B cell (primary cell): Measurements from ENCODE around the gene TBC1D22B. TPM values are rescaled to one million over a fixed set of nuclear protein-coding genes. Genes with fewer than 3 reads are reported as not detected.

Experiments used
- ATAC-seq: fragments of 200-7000 bp; cut with Tn5 transposase; one replicate; pipeline ENCODE4 v1.10.0; 2021; ENCODE audit warnings: low read depth, mild to moderate bottlenecking, moderate number of reproducible peaks, moderate library complexity
- CTCF ChIA-PET: fragments of 350-600 bp; sonication (Branson Sonifier 250); formaldehyde crosslinking; loops from one replicate; lab custom pipeline; 2021; ENCODE audit warnings: antibody characterized with exemption, inconsistent platforms; lab: Charles Lee
- POLR2A ChIA-PET: fragments of 350-600 bp; sonication (Branson Sonifier 250); formaldehyde crosslinking; loops from one replicate; lab custom pipeline; 2021; ENCODE audit warnings: antibody characterized with exemption; lab: Charles Lee
- DNase-seq: peaks from one replicate; pipeline ENCODE4 v3.0.0; 2013
- H2AFZ ChIP-seq: 2 replicates; pipeline ENCODE4 v1.6.1; 2012; ENCODE audit warnings: mild to moderate bottlenecking, low read depth, low read length; ENCODE audit not compliant: insufficient read depth, poor library complexity, severe bottlenecking
- H3K27ac ChIP-seq, 2 donors: 1 replicate in 1 of 2; 2 replicates in 1 of 2; pipeline ENCODE4 v1.5.1; 2012 to 2013; ENCODE audit warnings: low read length in 2 of 2, mild to moderate bottlenecking in 2 of 2, moderate library complexity in 1 of 2
- H3K27me3 ChIP-seq, 4 experiments: fragments of 200-600 bp in 1 of 4; sonication (generic) in 1 of 4; replicated peaks in 1 of 4; 1 replicate in 2 of 4; 2 replicates in 2 of 4; pipeline versions ENCODE4 v1.6.1 to v1.7.0; 2013 to 2016; ENCODE audit warnings: low read length in 3 of 4, mild to moderate bottlenecking in 2 of 4, mixed read lengths in 1 of 4, moderate library complexity in 1 of 4; ENCODE audit not compliant: insufficient read depth in 4 of 4, control insufficient read depth in 3 of 4; ENCODE audit errors: control extremely low read depth in 1 of 4
- H3K36me3 ChIP-seq, 2 experiments: replicated peaks in 1 of 2; 1 replicate in 1 of 2; 2 replicates in 1 of 2; pipeline versions ENCODE4 v1.6.1 to v1.7.1; 2013; ENCODE audit warnings: low read length in 1 of 2; ENCODE audit not compliant: insufficient read depth in 2 of 2, control insufficient read depth in 1 of 2; ENCODE audit errors: control extremely low read depth in 1 of 2, extremely low read depth in 1 of 2
- H3K4me1 ChIP-seq, 2 donors: fragments of 200-600 bp in 1 of 2; sonication (generic) in 1 of 2; 1 replicate in 1 of 2; 2 replicates in 1 of 2; pipeline versions ENCODE4 v1.5.1 to v1.6.1; 2013 to 2017; ENCODE audit warnings: low read length in 2 of 2; ENCODE audit not compliant: control insufficient read depth in 2 of 2, insufficient read depth in 2 of 2
- H3K4me2 ChIP-seq: replicated peaks from 2 replicates; pipeline ENCODE3; 2012; ENCODE audit warnings: mild to moderate bottlenecking, low read depth, low read length; ENCODE audit not compliant: poor library complexity, severe bottlenecking
- H3K4me3 ChIP-seq, 5 experiments: fragments of 200-600 bp in 1 of 5; sonication (generic) in 1 of 5; 1 replicate in 3 of 5; 2 replicates in 2 of 5; pipeline versions ENCODE4 v1.5.1 to v1.7.0; 2011 to 2016; ENCODE audit warnings: low read length in 4 of 5, mild to moderate bottlenecking in 4 of 5, low read depth in 2 of 5, control low read depth in 1 of 5, moderate library complexity in 1 of 5; ENCODE audit not compliant: insufficient read depth in 1 of 5; ENCODE audit errors: control extremely low read depth in 1 of 5, extremely low read depth in 1 of 5
- H3K79me2 ChIP-seq: fragments of 200-600 bp; sonication (generic); one replicate; pipeline ENCODE4 v1.6.0; 2016; ENCODE audit warnings: low read length; ENCODE audit not compliant: control insufficient read depth, insufficient read depth
- H3K9ac ChIP-seq: fragments of 200-600 bp; sonication (generic); 2 replicates; pipeline ENCODE4 v1.6.1; 2017; ENCODE audit warnings: mild to moderate bottlenecking, low read length, moderate library complexity
- H3K9me3 ChIP-seq, 3 donors: one replicate each; pipeline versions ENCODE4 v1.6.1 to v1.7.1; 2013; ENCODE audit warnings: low read length in 2 of 3; ENCODE audit not compliant: control insufficient read depth in 2 of 3, insufficient read depth in 1 of 3; ENCODE audit errors: control extremely low read depth in 1 of 3
- H4K20me1 ChIP-seq: 2 replicates; pipeline ENCODE4 v1.6.0; 2012; ENCODE audit warnings: mild to moderate bottlenecking, low read length; ENCODE audit not compliant: insufficient read depth, control insufficient read depth, poor library complexity, severe bottlenecking
- H3K27ac Mint-ChIP-seq: one replicate; pipeline ENCODE4 v1.8.0; 2021; ENCODE audit warnings: mixed read lengths
- H3K27me3 Mint-ChIP-seq: one replicate; pipeline ENCODE4 v1.8.0; 2021; ENCODE audit warnings: mixed read lengths
- H3K4me1 Mint-ChIP-seq: one replicate; pipeline ENCODE4 v1.8.0; 2021; ENCODE audit warnings: mixed read lengths
- H3K4me3 Mint-ChIP-seq: one replicate; pipeline ENCODE4 v1.8.0; 2021; ENCODE audit warnings: mixed read lengths
- H3K9me3 Mint-ChIP-seq: one replicate; pipeline ENCODE4 v1.8.0; 2022; ENCODE audit warnings: mixed read lengths; ENCODE audit not compliant: insufficient read depth
- EZH2 ChIP-seq: IDR thresholded peaks from 2 replicates; pipeline ENCODE4 v1.6.1; 2012; ENCODE audit warnings: borderline replicate concordance, low read depth, mild to moderate bottlenecking, moderate library complexity, low read length; ENCODE audit not compliant: insufficient read depth, poor library complexity, severe bottlenecking
- WGBS: methylation state at CpG from one replicate; pipeline ENCODE4 v1.1.5; 2013; ENCODE audit warnings: missing lambda C conversion rate; ENCODE audit not compliant: insufficient coverage; 5-methylcytosine and 5-hydroxymethylcytosine counted together
- intact Hi-C: fragments of 100-400 bp; cut with micrococcal nuclease; formaldehyde crosslinking; loops from one replicate; pipeline ENCODE4 v1.10.0; 2022
- polyA plus RNA-seq: library from polyadenylated mRNA; depleted of rRNA; stranded (reverse); fragments of >200 nt; gene quantifications from 2 replicates; pipeline ENCODE4 v1.2.3, GENCODE V29; 2012
- total RNA-seq, 2 donors: library from RNA; stranded (reverse); fragments of 120-200 nt in 1 of 2; gene quantifications; 1 replicate in 1 of 2; 2 replicates in 1 of 2; pipeline versions ENCODE4 v1.2.3 to v1.2.4, GENCODE V29; 2013 to 2022
- TF ChIP-seq, protein P1 (sequence below): fragments of 200-600 bp; IDR thresholded peaks from one replicate; pipeline ENCODE4 v1.8.0; 2022; ENCODE audit warnings: antibody characterized with exemption, mild to moderate bottlenecking

The TBC1D22B gene
- total and polyA plus RNA-seq, 2 donors (not counting 1 experiment from before 2014, with no cell fraction given): 5.1 to 12.5 TPM

GRCh38 chr6:37254881-37255280 lies 2.7 kb upstream of the TBC1D22B start:
- ChIA-PET CTCF (no interaction called here), POLR2A (no interaction called here)
- TF ChIP-seq, protein P1, sequence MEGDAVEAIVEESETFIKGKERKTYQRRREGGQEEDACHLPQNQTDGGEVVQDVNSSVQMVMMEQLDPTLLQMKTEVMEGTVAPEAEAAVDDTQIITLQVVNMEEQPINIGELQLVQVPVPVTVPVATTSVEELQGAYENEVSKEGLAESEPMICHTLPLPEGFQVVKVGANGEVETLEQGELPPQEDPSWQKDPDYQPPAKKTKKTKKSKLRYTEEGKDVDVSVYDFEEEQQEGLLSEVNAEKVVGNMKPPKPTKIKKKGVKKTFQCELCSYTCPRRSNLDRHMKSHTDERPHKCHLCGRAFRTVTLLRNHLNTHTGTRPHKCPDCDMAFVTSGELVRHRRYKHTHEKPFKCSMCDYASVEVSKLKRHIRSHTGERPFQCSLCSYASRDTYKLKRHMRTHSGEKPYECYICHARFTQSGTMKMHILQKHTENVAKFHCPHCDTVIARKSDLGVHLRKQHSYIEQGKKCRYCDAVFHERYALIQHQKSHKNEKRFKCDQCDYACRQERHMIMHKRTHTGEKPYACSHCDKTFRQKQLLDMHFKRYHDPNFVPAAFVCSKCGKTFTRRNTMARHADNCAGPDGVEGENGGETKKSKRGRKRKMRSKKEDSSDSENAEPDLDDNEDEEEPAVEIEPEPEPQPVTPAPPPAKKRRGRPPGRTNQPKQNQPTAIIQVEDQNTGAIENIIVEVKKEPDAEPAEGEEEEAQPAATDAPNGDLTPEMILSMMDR: no peak
- TF ChIP-seq EZH2: no peak
- DNase-seq (no peak), ATAC-seq (no peak)
- Mint-ChIP-seq H3K27me3 (no peaks in the 10 kb centered on the region), H3K4me3 (no peak overlapping the region), H3K27ac (no peak overlapping the region), H3K4me1 (peaks cover 26% of the 10 kb centered on the region), H3K9me3 (no peaks in the 10 kb centered on the region)
- Histone ChIP-seq H3K9ac (no peak overlapping the region), H3K27ac (no peak overlapping the region), H3K27me3 (no peaks in the 10 kb centered on the region), H2AFZ (no peak overlapping the region), H3K4me2 (no peak overlapping the region), H3K9me3 (no peaks in the 10 kb centered on the region), H3K79me2 (peaks cover 47% of the 10 kb centered on the region), H3K4me1 (peaks cover 20 to 21% of the 10 kb centered on the region in 2 donors), H4K20me1 (no peaks in the 10 kb centered on the region), H3K36me3 (no peaks in the 10 kb centered on the region), H3K4me3 (no peak overlapping the region)
- intact Hi-C loops: no loop called here
- WGBS: 90% methylated on average over 5 of the region's 5 CpGs

DNA sequence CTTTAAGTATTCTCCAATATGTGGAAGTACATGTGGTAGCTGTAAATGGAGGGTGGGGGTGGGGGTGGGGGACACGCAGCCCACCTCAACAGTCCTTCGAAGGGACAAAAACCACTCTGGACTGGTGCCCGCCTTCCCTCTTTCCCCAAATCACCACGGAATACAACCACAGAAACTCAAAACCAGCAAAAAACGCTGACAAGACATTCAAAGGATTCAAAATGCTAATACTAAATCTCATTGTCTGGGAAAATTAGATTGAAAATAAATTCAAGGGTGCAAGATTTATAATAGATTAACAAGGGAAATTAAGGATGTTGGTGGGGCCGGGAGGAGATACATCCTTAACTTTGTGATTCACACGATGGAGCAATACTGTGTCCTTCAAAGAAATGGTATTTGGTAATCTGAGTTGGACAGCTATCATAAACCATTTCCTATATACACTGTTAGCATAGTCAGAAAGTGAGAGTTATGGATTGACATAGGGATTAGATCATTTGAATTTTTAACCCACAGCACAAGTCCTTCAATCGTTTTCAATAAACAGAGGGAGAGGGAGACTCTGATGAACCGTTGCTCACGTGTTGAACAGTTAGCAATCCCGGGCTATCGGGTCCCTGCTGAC lies 766 bp upstream of the TBC1D22B start:
- H4K20me1 ChIP-seq: no peaks in the 10 kb centered on the region
- ChIA-PET POLR2A (no interaction called here), CTCF (no interaction called here)
- Mint-ChIP-seq H3K27ac (no peak overlapping the region), H3K27me3 (no peaks in the 10 kb centered on the region), H3K4me3 (peak overlapping the region; percentile 94), H3K4me1 (peaks cover 35% of the 10 kb centered on the region), H3K9me3 (no peaks in the 10 kb centered on the region)
- H3K27me3 ChIP-seq: no peaks in the 10 kb centered on the region
- peak overlapping the region in 1 of 2 donors; percentile 97 for H3K27ac ChIP-seq
- H3K36me3 ChIP-seq: no peaks in the 10 kb centered on the region
- H2AFZ ChIP-seq: peak overlapping the region; percentile 98
- H3K4me2 ChIP-seq: peak overlapping the region; percentile 95
- H3K9ac ChIP-seq: peak overlapping the region; percentile 100
- DNase-seq: no peak
- no peaks in the 10 kb centered on the region for H3K9me3 ChIP-seq
- peaks cover 20 to 21% of the 10 kb centered on the region in 2 donors for H3K4me1 ChIP-seq
- ATAC-seq: no peak
- no CpG with 5 or more reads among the region's 12 CpGs for WGBS
- H3K79me2 ChIP-seq: peaks cover 66% of the 10 kb centered on the region
- peak overlapping the region in 4 of 5 experiments; percentile 77 to 97 (median 88) for H3K4me3 ChIP-seq
- no peak for TF ChIP-seq EZH2
- TF ChIP-seq, protein P1: no peak
- intact Hi-C loops: loop anchor here (2.0 kb wide), 1 partner anchor 34 kb away; no protein-coding TSS in a partner anchor
